ENCODE results near the gene SOCS2.

GRCh38 chr12:93569656-93570551, 2.6 kb upstream of the SOCS2 start:
- TF ChIP-seq ZNF274 (IDR thresholded peaks at IDR 0.05; ENCODE audit: low read depth, low read length) (no peak), YY1 (IDR thresholded peaks at IDR 0.05; ENCODE audit: insufficient read depth, insufficient read length) (no peak), SUZ12 (IDR thresholded peaks at IDR 0.05; ENCODE audit: extremely low read depth, insufficient read depth, insufficient read length) (no peak)
